NT2/D1 (cell line): Measurements from ENCODE around the gene ABCA1.

Source experiments
- SUZ12 ChIP-seq: IDR thresholded peaks from 2 replicates; pipeline ENCODE4 v1.6.1; 2011; ENCODE audit not compliant: insufficient read length, insufficient read depth; ENCODE audit errors: extremely low read depth
- YY1 ChIP-seq: IDR thresholded peaks from 2 replicates; pipeline ENCODE4 v1.6.1; 2011; ENCODE audit not compliant: insufficient read length, insufficient read depth
- ZNF274 ChIP-seq: IDR thresholded peaks from 2 replicates; pipeline ENCODE4 v1.6.1; 2011; ENCODE audit warnings: mild to moderate bottlenecking, low read depth, low read length

- TF ChIP-seq ZNF274 (no peak), YY1 (no peak), SUZ12 (no peak)
These were observed 55.9 kb downstream of the ABCA1 start for GRCh38 chr9:104871961-104872527.
